ENCODE results near the gene MICB. TPM values are rescaled to one million over a fixed set of nuclear protein-coding genes. Genes with fewer than 3 reads are reported as not detected.

MICB gene
- polyA plus RNA-seq, 1 donor (not counting 4 experiments of a cell fraction or from before 2014, with no cell fraction given) = 8.6 TPM

- Histone ChIP-seq H3K4me2 (ENCODE audit: control insufficient read depth, extremely low read depth, insufficient read depth, low read depth, low read length) (no peak overlapping the region), H3K4me3 (ENCODE audit: control insufficient read depth in 2 of 3, extremely low read depth in 1 of 3, insufficient read depth in 2 of 3, low read depth in 1 of 3, low read length in 3 of 3) (no peak overlapping the region), H3K27ac (ENCODE audit: control insufficient read depth, insufficient read depth, low read length) (no peak overlapping the region), H4K20me1 (ENCODE audit: control insufficient read depth, extremely low read depth, insufficient read depth, low read length) (no peaks in the 10 kb centered on the region), H3K4me1 (ENCODE audit: control insufficient read depth, extremely low read depth, insufficient read depth, low read length) (no peaks in the 10 kb centered on the region), H3K27me3 (ENCODE audit: control insufficient read depth, extremely low read depth, insufficient read depth, low read length) (peaks cover 8% of the 10 kb centered on the region), H3K9ac (ENCODE audit: control insufficient read depth, extremely low read depth, insufficient read depth, low read length) (no peak overlapping the region), H2AFZ (ENCODE audit: control insufficient read depth, low read length) (no peak overlapping the region), H3K36me3 (ENCODE audit: control insufficient read depth in 2 of 2, extremely low read depth in 1 of 2, insufficient read depth in 2 of 2, low read length in 2 of 2) (no peaks in the 10 kb centered on the region), H3K9me1 (ENCODE audit: control insufficient read depth, extremely low read depth, insufficient read depth, low read length) (peaks cover 3% of the 10 kb centered on the region), H3K79me2 (ENCODE audit: control insufficient read depth, insufficient read depth, low read length) (no peaks in the 10 kb centered on the region), H3K9me3 (ENCODE audit: control insufficient read depth, low read depth, low read length) (no peaks in the 10 kb centered on the region)
- dilution Hi-C loops (cut with MboI; ENCODE audit: extremely low pct_ligation_motif_present, low sequenced_read_pairs) = loop anchor here (10.0 kb wide), 1 partner anchor 55 kb away; no protein-coding TSS in a partner anchor
- no peak for DNase-seq (ENCODE audit: low read depth, low spot score)
- TF ChIP-seq CTCF (optimal IDR thresholded peaks at IDR 0.05 in 1 of 3, IDR thresholded peaks at IDR 0.05 in 1 of 3, conservative IDR thresholded peaks at IDR 0.05 in 1 of 3; ENCODE audit: extremely low read depth in 1 of 3, insufficient read depth in 2 of 3, low read length in 3 of 3) = no peak
- no peak for TF ChIP-seq EZH2 (IDR thresholded peaks at IDR 0.05; ENCODE audit: low read length)
- no peak for FAIRE-seq
Measured at GRCh38 chr6:31479933-31480535, 17.9 kb upstream of the MICB start.

GRCh38 chr6:31480574-31480973, 17.4 kb upstream of the MICB start:
- Histone ChIP-seq H3K4me2 (ENCODE audit: control insufficient read depth, extremely low read depth, insufficient read depth, low read depth, low read length) (no peak overlapping the region), H3K9me1 (ENCODE audit: control insufficient read depth, extremely low read depth, insufficient read depth, low read length) (no peaks in the 10 kb centered on the region), H3K79me2 (ENCODE audit: control insufficient read depth, insufficient read depth, low read length) (no peaks in the 10 kb centered on the region), H2AFZ (ENCODE audit: control insufficient read depth, low read length) (no peak overlapping the region), H4K20me1 (ENCODE audit: control insufficient read depth, extremely low read depth, insufficient read depth, low read length) (no peaks in the 10 kb centered on the region), H3K4me1 (ENCODE audit: control insufficient read depth, extremely low read depth, insufficient read depth, low read length) (no peaks in the 10 kb centered on the region), H3K36me3 (ENCODE audit: control insufficient read depth in 2 of 2, extremely low read depth in 1 of 2, insufficient read depth in 2 of 2, low read length in 2 of 2) (no peaks in the 10 kb centered on the region), H3K9ac (ENCODE audit: control insufficient read depth, extremely low read depth, insufficient read depth, low read length) (no peak overlapping the region), H3K4me3 (ENCODE audit: control insufficient read depth in 2 of 3, extremely low read depth in 1 of 3, insufficient read depth in 2 of 3, low read depth in 1 of 3, low read length in 3 of 3) (no peak overlapping the region), H3K27me3 (ENCODE audit: control insufficient read depth, extremely low read depth, insufficient read depth, low read length) (peaks cover 8% of the 10 kb centered on the region), H3K9me3 (ENCODE audit: control insufficient read depth, low read depth, low read length) (no peaks in the 10 kb centered on the region), H3K27ac (ENCODE audit: control insufficient read depth, insufficient read depth, low read length) (no peak overlapping the region)
- DNase-seq (ENCODE audit: low read depth, low spot score) = no peak
- FAIRE-seq = no peak
- no peak for TF ChIP-seq CTCF (optimal IDR thresholded peaks at IDR 0.05 in 1 of 3, IDR thresholded peaks at IDR 0.05 in 1 of 3, conservative IDR thresholded peaks at IDR 0.05 in 1 of 3; ENCODE audit: extremely low read depth in 1 of 3, insufficient read depth in 2 of 3, low read length in 3 of 3)
- TF ChIP-seq EZH2 (IDR thresholded peaks at IDR 0.05; ENCODE audit: low read length) = no peak
- dilution Hi-C loops (cut with MboI; ENCODE audit: extremely low pct_ligation_motif_present, low sequenced_read_pairs) = loop anchor here (10.0 kb wide), 1 partner anchor 56 kb away; no protein-coding TSS in a partner anchor

Measured in keratinocyte (primary cell).